Motor neuron (in vitro differentiated cells): ENCODE measurements around the gene SH3RF3. TPM values are rescaled to one million over a fixed set of nuclear protein-coding genes. Genes with fewer than 3 reads are reported as not detected.

Experiments
- ATAC-seq, 8 experiments: fragments of 200-7000 bp; cut with Tn5 transposase; replicated peaks in 6 of 8; 2 replicates each; pipeline ENCODE4 v1.8.0; 2021; ENCODE audit warnings: mild to moderate bottlenecking in 8 of 8, moderate library complexity in 8 of 8
- H3K27ac ChIP-seq, 2 donors: fragments of 250-450 bp; sonication (Bioruptor Pico); 2 replicates each; pipeline ENCODE4 v1.9.0; 2021; ENCODE audit warnings: antibody characterized with exemption in 2 of 2, mild to moderate bottlenecking in 2 of 2, moderate library complexity in 1 of 2
- H3K4me1 ChIP-seq, 2 donors: fragments of 250-450 bp; sonication (Bioruptor Pico); replicated peaks in 1 of 2; 2 replicates each; pipeline ENCODE4 v1.6.1; 2021; ENCODE audit warnings: antibody characterized with exemption in 2 of 2, mild to moderate bottlenecking in 2 of 2, moderate library complexity in 1 of 2
- H3K4me3 ChIP-seq, 5 donors: fragments of 250-450 bp; sonication (Bioruptor Pico); 2 replicates each; pipeline ENCODE4 v1.9.0; 2021; ENCODE audit warnings: antibody characterized with exemption in 5 of 5, mild to moderate bottlenecking in 5 of 5, moderate library complexity in 4 of 5
- WGBS, 10 experiments: fragments of 450-650 bp; shearing (Covaris generic); methylation state at CpG; one replicate each; pipeline ENCODE4 v1.0.0; 2022; 5-methylcytosine and 5-hydroxymethylcytosine counted together
- in situ Hi-C, 9 experiments: fragments of 400-800 bp; cut with MboI; loops; one replicate each; pipeline ENCODE4 v1.15.0; 2021; ENCODE audit warnings: low sequenced_read_pairs in 9 of 9, low pct_unique_long_range_greater_than_20kb in 2 of 9; ENCODE audit not compliant: unreplicated experiment in 9 of 9
- total RNA-seq, 8 experiments: library from RNA; unstranded; fragments of 300-600 nt; gene quantifications; 2 replicates each; pipeline versions ENCODE4 v1.2.3 to v1.2.4, GENCODE V29; 2022

SH3RF3 gene
- total RNA-seq, 8 experiments from 2014 or later: 0.13 to 6.5 (median 3.2) TPM

DNA sequence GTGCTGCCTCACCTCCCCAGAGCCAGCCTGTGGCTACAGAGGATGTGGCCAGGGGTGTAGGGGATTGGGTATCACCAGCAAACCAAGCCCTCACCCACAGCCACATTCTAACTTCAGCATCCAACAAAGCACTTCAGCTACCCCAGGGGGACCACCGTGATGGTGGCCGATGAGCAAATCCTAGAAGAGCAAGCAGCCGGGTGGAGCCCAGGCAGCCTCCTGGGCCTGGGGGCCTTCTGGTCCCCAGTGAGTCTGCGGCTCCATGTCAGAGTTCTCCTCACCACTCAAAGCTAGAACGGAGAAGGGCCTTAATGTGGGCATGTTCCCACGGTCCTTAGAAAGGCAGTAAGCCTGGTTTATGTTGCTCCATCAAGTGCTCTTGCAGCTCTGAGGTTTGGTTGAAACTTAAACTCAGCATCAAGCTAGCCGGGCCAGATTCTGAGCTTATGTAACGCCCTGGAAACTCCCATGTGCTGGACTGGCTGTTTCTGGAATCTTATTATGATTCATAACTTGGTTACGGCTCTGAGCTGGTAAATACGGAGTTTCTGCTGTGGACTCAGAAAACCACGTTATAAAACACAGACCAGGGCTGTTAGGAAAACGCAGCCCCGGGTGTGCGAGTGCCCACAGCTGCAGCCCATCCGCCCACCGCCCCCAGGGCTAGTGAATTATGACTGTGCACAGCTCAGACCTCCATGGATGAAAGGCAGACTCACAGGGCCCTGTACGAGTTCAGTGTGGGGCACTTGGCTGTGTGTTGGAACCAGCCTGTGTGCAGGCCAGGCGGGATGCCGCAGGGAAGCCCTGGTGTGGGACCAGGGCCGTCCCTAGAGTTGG is 385.0 kb downstream of the SH3RF3 start:
- in situ Hi-C loops: loop anchor here in 6 of 9 experiments (25.0 kb wide), 3 partner anchors 177 to 402 kb away; partner anchors contain the start of gene SH3RF3 (in 4 of the 6)

GRCh38 chr2:109514857-109515256 is 385.9 kb downstream of the SH3RF3 start:
- in situ Hi-C loops: loop anchor here in 6 of 9 experiments (25.0 kb wide), 3 partner anchors 178 to 403 kb away; partner anchors contain the start of gene SH3RF3 (in 4 of the 6)
- no peak overlapping the region for H3K27ac ChIP-seq
- ATAC-seq: no peak
- H3K4me1 ChIP-seq: peaks cover 20 to 24% of the 10 kb centered on the region in 2 donors
- whole genome bisulfite sequencing, 10 experiments: 90% methylated on average over 2 of the region's 5 CpGs; no CpG with 5 or more reads in 8 of the 10 experiments
- no peak overlapping the region for H3K4me3 ChIP-seq

More for the DNA sequence above, 385.0 kb downstream of the SH3RF3 start:
- ATAC-seq: peak; percentile 39 to 84 (median 58)
- Histone ChIP-seq H3K4me1 (peaks cover 11 to 16% of the 10 kb centered on the region in 2 donors), H3K27ac (no peak overlapping the region), H3K4me3 (no peak overlapping the region)
- WGBS, 10 experiments: 2 to 88% (median 60%) methylated on average over 1 to 14 of the region's 20 CpGs; no CpG with 5 or more reads in 3 of the 10 experiments

- Histone ChIP-seq H3K4me3 (no peak overlapping the region), H3K4me1 (peaks cover 22 to 26% of the 10 kb centered on the region in 2 donors), H3K27ac (no peak overlapping the region)
- 0 to 100% (median 49%) methylated on average over 1 to 16 of the region's 20 CpGs; no CpG with 5 or more reads in 1 of the 10 experiments for WGBS, 10 experiments
- peak; percentile 49 to 90 (median 61) for ATAC-seq
- in situ Hi-C loops: loop anchor here in 6 of 9 experiments (25.0 kb wide), 3 partner anchors 179 to 404 kb away; partner anchors contain the start of gene SH3RF3 (in 4 of the 6)
Observed at GRCh38 chr2:109516445-109517117, 387.6 kb downstream of the SH3RF3 start.

DNA sequence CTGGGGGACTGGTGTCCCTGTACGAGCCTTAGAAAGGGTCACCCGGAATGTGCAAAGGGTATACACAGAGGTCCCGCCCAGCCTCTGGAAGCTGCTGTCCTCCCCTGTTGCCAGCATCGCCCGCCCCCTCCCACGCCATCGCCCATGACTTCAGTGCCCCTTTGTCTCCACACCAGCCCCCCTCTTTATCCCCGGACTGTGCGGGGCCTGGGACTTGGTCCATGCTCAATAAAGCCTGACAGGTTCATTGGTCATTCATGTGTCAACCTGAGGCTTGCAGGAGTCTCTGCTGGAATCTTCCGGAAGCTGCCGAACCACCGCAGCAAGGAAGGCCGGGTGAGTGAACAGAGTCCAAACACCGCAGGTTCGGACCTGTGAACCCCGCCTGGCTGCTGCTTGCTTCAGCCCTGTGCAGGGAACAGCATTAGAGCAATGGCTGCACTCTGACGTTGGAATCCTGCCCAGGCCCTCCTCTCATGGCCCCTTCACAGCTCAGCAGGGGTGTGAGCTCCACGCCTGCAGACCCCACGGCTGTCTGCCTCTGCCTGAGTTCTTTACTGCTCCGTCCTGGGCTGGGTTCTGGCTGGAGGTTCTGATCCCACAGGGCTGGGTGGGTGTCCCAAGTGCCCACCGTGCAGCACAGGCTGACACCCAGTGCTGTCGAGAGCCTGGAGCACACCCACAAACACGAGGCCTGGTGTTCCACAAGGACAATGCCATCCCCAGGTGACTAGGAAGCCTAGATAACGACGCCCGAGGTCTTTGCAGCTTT is 388.3 kb downstream of the SH3RF3 start:
- no peak overlapping the region for H3K4me3 ChIP-seq
- ATAC-seq: peak in 1 of 8 experiments; percentile 4
- H3K27ac ChIP-seq: no peak overlapping the region
- peaks cover 24 to 26% of the 10 kb centered on the region in 2 donors for H3K4me1 ChIP-seq
- WGBS, 10 experiments: 82 to 90% methylated on average over 2 of the region's 26 CpGs; no CpG with 5 or more reads in 8 of the 10 experiments
- in situ Hi-C loops: loop anchor here in 6 of 9 experiments (25.0 kb wide), 3 partner anchors 180 to 405 kb away; partner anchors contain the start of gene SH3RF3 (in 4 of the 6)

- no peak overlapping the region for H3K4me3 ChIP-seq
- in situ Hi-C loops: loop anchor here in 6 of 9 experiments (25.0 kb wide), 3 partner anchors 182 to 407 kb away; partner anchors contain the start of gene SH3RF3 (in 4 of the 6)
- WGBS, 10 experiments: 13 to 100% (median 51%) methylated on average over 2 to 4 of the region's 4 CpGs; no CpG with 5 or more reads in 3 of the 10 experiments
- H3K4me1 ChIP-seq: peaks cover 15 to 19% of the 10 kb centered on the region in 2 donors
- ATAC-seq: peak in 5 of 8 experiments; percentile 31 to 71 (median 51)
- H3K27ac ChIP-seq: no peak overlapping the region
Observed at GRCh38 chr2:109519513-109519912, 390.5 kb downstream of the SH3RF3 start.

GRCh38 chr2:109521233-109522062 is 392.4 kb downstream of the SH3RF3 start:
- H3K4me3 ChIP-seq: no peak overlapping the region

DNA sequence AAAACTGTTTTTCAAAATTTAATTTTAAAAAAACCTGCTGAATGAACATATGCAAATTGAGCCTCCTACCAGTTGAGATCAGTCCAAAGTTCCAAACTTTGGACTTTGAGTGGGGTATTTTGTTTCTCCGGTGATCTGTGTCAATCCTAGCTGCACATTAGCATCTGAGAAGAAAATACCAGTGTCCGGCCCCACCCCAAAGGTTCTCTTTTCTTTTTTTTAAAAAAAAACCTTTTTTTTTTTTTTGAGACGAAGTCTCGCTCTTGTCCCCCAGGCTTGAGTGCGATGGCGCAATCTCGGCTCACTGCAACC is 393.0 kb downstream of the SH3RF3 start:
- Histone ChIP-seq H3K4me1 (peaks cover 13 to 14% of the 10 kb centered on the region in 2 donors), H3K27ac (no peak overlapping the region), H3K4me3 (no peak overlapping the region)
- ATAC-seq: no peak
- 57 to 100% (median 82%) methylated on average over 1 to 7 of the region's 7 CpGs for WGBS, 10 experiments
- in situ Hi-C loops: loop anchor here in 6 of 9 experiments (25.0 kb wide), 3 partner anchors 185 to 410 kb away; partner anchors contain the start of gene SH3RF3 (in 4 of the 6)

More at GRCh38 chr2:109521233-109522062, 392.4 kb downstream of the SH3RF3 start:
- Histone ChIP-seq H3K4me1 (peaks cover 13 to 19% of the 10 kb centered on the region in 2 donors), H3K27ac (no peak overlapping the region)
- WGBS, 10 experiments: 47 to 100% (median 88%) methylated on average over 3 to 16 of the region's 20 CpGs
- peak in 1 of 8 experiments; percentile 4 for ATAC-seq
- in situ Hi-C loops: loop anchor here in 6 of 9 experiments (25.0 kb wide), 3 partner anchors 184 to 409 kb away; partner anchors contain the start of gene SH3RF3 (in 4 of the 6)

GRCh38 chr2:109523121-109523520 is 394.1 kb downstream of the SH3RF3 start:
- peak in 1 of 8 experiments; percentile 21 for ATAC-seq
- no peak overlapping the region for H3K27ac ChIP-seq
- in situ Hi-C loops: loop anchor here in 6 of 9 experiments (25.0 kb wide), 3 partner anchors 186 to 411 kb away; partner anchors contain the start of gene SH3RF3 (in 4 of the 6)
- H3K4me3 ChIP-seq: no peak overlapping the region
- 69 to 100% (median 89%) methylated on average over 1 to 5 of the region's 6 CpGs; no CpG with 5 or more reads in 5 of the 10 experiments for WGBS, 10 experiments
- peaks cover 10 to 13% of the 10 kb centered on the region in 2 donors for H3K4me1 ChIP-seq

DNA sequence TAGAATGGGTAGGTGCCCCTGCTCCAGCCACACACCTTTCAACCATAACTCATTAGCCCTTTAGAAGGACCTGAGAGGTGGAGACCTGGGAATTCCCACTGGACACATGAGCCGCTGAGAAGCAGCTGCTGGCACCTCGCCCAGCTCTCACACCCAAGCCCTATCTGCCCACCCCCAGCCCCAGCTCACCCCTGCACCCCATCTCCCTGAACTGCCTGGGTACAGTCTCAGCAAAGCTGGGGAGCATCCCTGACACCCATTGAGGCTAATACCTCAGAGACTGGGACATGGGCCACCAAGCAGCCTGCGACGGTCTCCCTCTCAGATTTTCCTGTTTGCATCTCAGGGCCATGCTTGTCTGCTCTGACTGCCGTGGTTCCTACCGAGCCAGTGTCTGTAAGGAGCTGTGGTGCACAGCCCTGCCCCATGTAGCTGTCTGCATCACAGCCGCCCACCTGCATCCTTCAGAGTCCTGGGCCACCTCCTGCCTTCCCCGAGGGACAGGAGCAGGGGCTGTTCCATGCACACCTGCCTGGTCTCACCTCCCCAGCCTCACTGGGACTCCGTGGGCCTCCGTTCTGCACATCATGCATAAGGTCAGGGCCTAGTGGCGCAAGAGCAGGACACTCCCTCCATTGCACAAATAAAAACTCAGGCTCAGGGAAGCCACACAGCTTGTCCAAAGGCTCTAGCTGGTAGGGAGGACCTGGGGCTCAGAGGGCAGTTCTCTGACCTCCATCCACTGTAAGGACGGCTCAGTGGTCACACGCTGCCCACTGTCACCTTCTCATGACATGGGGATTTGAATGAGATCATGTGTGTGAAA is 394.7 kb downstream of the SH3RF3 start:
- peaks cover 10 to 13% of the 10 kb centered on the region in 2 donors for H3K4me1 ChIP-seq
- WGBS, 10 experiments: 60 to 96% (median 93%) methylated on average over 1 to 5 of the region's 13 CpGs; no CpG with 5 or more reads in 7 of the 10 experiments
- in situ Hi-C loops: loop anchor here in 6 of 9 experiments (25.0 kb wide), 3 partner anchors 186 to 411 kb away; partner anchors contain the start of gene SH3RF3 (in 4 of the 6)
- H3K4me3 ChIP-seq: no peak overlapping the region
- H3K27ac ChIP-seq: no peak overlapping the region
- peak in 2 of 8 experiments; percentile 38 to 39 for ATAC-seq

GRCh38 chr2:109525836-109526235 is 396.8 kb downstream of the SH3RF3 start:
- Histone ChIP-seq H3K4me3 (no peak overlapping the region), H3K4me1 (peaks cover 0 to 2% of the 10 kb centered on the region in 2 donors), H3K27ac (no peak overlapping the region)
- ATAC-seq: no peak
- in situ Hi-C loops: no loop called here
- 20 to 100% (median 80%) methylated on average over 1 to 4 of the region's 4 CpGs; no CpG with 5 or more reads in 5 of the 10 experiments for WGBS, 10 experiments
